GM23248 (cell line): ENCODE data around the gene STARD10.

Source experiments
- EZH2 ChIP-seq: fragments of 200-600 bp; sonication (generic); IDR thresholded peaks from 2 replicates; pipeline ENCODE4 v1.6.1; 2018; ENCODE audit warnings: antibody characterized with exemption, mild to moderate bottlenecking; ENCODE audit not compliant: insufficient read depth, poor library complexity, severe bottlenecking
- EZH2phosphoT487 ChIP-seq: fragments of 200-600 bp; sonication (generic); IDR thresholded peaks from 2 replicates; pipeline ENCODE4 v1.6.1; 2018; ENCODE audit warnings: antibody characterized with exemption, moderate library complexity, mild to moderate bottlenecking, low read depth; ENCODE audit not compliant: insufficient read depth

DNA sequence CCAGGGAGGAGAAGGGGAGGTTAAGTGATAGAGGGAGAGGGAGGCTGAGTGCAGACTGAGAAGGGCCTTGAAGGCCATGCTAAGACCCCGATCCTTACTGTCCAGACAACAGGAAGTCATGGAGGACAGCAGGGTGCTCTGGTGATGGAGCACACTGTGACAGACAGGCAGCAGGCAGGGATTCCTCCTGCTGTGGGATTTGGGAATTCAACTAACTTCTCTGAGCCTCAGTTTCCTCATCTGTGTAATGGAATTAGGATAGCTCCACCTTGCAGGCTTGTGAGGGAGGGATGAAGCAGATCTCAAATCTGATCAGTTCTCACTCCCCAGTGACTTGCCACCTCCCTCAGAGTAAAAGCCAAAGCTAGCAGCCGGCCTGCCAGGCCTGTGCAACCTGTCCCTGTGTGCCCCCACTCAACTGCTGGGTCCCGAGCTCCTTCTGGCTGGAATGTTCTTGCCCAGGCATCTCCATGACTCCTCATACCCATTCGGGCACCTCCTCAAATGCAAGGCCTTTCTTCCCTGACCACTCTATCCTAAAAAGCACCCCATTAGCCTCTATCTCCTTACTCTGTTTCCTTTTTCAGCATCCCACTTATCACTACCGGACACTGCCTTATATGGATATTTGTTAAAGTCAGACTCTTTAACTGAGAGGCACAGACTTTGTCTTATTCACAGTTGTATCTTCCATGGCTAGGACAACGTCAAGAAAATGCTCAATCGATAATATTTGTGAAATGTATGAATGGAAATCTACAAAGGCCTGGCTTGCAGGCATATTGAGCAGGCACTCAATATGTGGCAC, 51.1 kb downstream of the STARD10 start:
- no peak for TF ChIP-seq EZH2
- TF ChIP-seq EZH2phosphoT487: no peak
